ENCODE results near the gene AGGF1.

The AGGF1 gene

DNA sequence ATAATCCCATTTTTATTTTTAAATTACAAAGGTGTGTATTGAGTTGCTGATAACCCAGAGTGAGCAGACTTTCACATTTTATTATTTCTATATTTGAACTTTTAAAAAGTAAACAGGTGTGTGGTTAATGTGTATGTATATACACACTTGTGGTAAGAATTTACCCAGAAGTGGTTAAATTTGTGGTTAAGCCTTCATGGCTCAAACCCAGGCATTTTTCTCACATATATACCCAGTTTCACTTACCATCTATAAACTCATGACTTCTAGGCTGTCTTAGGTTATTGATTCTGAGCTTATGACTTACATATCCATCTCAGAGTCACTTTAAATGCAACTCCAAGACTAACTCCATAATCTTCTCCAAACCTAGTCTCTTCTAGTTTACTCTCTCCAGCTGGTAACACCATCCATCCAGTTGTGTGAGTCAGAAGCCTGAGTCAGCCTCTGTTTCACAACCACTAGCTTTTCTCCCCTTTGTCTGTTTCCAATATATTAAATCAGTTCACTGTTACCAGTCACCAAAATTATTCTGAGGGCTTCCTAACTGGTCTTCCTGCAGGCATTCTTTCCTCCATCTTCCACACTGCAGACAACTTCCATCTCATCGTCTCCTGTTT, 36.7 kb downstream of the AGGF1 start:
- Histone ChIP-seq H3K9ac (ENCODE audit: low read length) (peak overlapping the region; percentile 22), H3K9me3 (ENCODE audit: insufficient read depth, low read length) (no peaks in the 10 kb centered on the region), H2AFZ (ENCODE audit: low read depth, low read length) (no peak overlapping the region), H3K4me1 (ENCODE audit: low read length) (peaks cover 44% of the 10 kb centered on the region), H3K27me3 (ENCODE audit: low read depth, low read length) (no peaks in the 10 kb centered on the region), H3K4me3 (ENCODE audit: low read length) (peak overlapping the region; percentile 24), H4K20me1 (ENCODE audit: insufficient read depth, low read length) (no peaks in the 10 kb centered on the region), H3K79me2 (ENCODE audit: low read length) (no peaks in the 10 kb centered on the region), H3K36me3 (replicated peaks; ENCODE audit: low read depth, low read length) (peaks cover 39% of the 10 kb centered on the region), H3K27ac (ENCODE audit: low read length) (peak overlapping the region; percentile 94), H3K4me2 (ENCODE audit: low read length) (peak overlapping the region; percentile 63)
- TF ChIP-seq EZH2phosphoT487 (IDR thresholded peaks at IDR 0.05; ENCODE audit: low read depth) = no peak
- TF ChIP-seq, protein P1, sequence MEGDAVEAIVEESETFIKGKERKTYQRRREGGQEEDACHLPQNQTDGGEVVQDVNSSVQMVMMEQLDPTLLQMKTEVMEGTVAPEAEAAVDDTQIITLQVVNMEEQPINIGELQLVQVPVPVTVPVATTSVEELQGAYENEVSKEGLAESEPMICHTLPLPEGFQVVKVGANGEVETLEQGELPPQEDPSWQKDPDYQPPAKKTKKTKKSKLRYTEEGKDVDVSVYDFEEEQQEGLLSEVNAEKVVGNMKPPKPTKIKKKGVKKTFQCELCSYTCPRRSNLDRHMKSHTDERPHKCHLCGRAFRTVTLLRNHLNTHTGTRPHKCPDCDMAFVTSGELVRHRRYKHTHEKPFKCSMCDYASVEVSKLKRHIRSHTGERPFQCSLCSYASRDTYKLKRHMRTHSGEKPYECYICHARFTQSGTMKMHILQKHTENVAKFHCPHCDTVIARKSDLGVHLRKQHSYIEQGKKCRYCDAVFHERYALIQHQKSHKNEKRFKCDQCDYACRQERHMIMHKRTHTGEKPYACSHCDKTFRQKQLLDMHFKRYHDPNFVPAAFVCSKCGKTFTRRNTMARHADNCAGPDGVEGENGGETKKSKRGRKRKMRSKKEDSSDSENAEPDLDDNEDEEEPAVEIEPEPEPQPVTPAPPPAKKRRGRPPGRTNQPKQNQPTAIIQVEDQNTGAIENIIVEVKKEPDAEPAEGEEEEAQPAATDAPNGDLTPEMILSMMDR (IDR thresholded peaks at IDR 0.05; ENCODE audit: low read depth, low read length) = no peak

GRCh38 chr5:77073667-77074066, 43.5 kb downstream of the AGGF1 start:
- H3K36me3 ChIP-seq (replicated peaks; ENCODE audit: low read depth, low read length) = peaks cover 10% of the 10 kb centered on the region
- H2AFZ ChIP-seq (ENCODE audit: low read depth, low read length) = no peak overlapping the region
- peaks cover 14% of the 10 kb centered on the region for H3K4me1 ChIP-seq (ENCODE audit: low read length)
- no peak overlapping the region for H3K9ac ChIP-seq (ENCODE audit: low read length)
- H3K27me3 ChIP-seq (ENCODE audit: low read depth, low read length) = no peaks in the 10 kb centered on the region
- H4K20me1 ChIP-seq (ENCODE audit: insufficient read depth, low read length) = no peaks in the 10 kb centered on the region; the same call in 1 of the 2 replicates
- H3K4me2 ChIP-seq (ENCODE audit: low read length) = no peak overlapping the region
- TF ChIP-seq, protein P1 (IDR thresholded peaks at IDR 0.05; ENCODE audit: low read depth, low read length) = no peak
- no peak for TF ChIP-seq EZH2phosphoT487 (IDR thresholded peaks at IDR 0.05; ENCODE audit: low read depth)
- H3K27ac ChIP-seq (ENCODE audit: low read length) = no peak overlapping the region
- H3K79me2 ChIP-seq (ENCODE audit: low read length) = no peaks in the 10 kb centered on the region
- no peaks in the 10 kb centered on the region for H3K9me3 ChIP-seq (ENCODE audit: insufficient read depth, low read length)
- no peak overlapping the region for H3K4me3 ChIP-seq (ENCODE audit: low read length)

DNA sequence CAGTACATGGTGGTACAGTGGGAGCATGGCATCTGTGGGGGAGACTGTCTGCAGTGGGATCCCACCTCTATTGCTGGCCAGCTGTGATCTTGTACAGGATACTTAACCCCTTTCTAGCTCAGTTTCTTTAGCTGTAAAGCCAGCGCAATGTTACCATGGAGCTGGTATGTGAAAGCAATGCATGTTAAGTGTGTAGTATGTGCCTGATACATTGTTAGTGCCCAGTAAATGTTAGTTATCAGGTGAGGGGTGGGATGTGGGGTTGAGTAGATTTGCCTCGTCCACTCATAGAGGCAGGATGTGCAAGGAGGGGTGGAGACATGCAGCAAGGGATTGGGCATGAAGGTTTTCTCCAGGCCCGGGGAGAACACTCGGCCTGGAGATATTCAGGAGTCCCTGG, 44.5 kb downstream of the AGGF1 start:
- no peaks in the 10 kb centered on the region for H3K9me3 ChIP-seq (ENCODE audit: insufficient read depth, low read length)
- no peak overlapping the region for H3K4me2 ChIP-seq (ENCODE audit: low read length)
- no peak overlapping the region for H3K9ac ChIP-seq (ENCODE audit: low read length)
- H3K36me3 ChIP-seq (replicated peaks; ENCODE audit: low read depth, low read length) = peaks cover 2% of the 10 kb centered on the region
- no peaks in the 10 kb centered on the region; the same call in 1 of the 2 replicates for H4K20me1 ChIP-seq (ENCODE audit: insufficient read depth, low read length)
- H3K79me2 ChIP-seq (ENCODE audit: low read length) = no peaks in the 10 kb centered on the region
- H3K4me3 ChIP-seq (ENCODE audit: low read length) = no peak overlapping the region
- H3K27me3 ChIP-seq (ENCODE audit: low read depth, low read length) = no peaks in the 10 kb centered on the region
- TF ChIP-seq EZH2phosphoT487 (IDR thresholded peaks at IDR 0.05; ENCODE audit: low read depth) = no peak
- TF ChIP-seq, protein P1 (IDR thresholded peaks at IDR 0.05; ENCODE audit: low read depth, low read length) = no peak
- H3K27ac ChIP-seq (ENCODE audit: low read length) = no peak overlapping the region
- H2AFZ ChIP-seq (ENCODE audit: low read depth, low read length) = no peak overlapping the region
- peaks cover 14% of the 10 kb centered on the region for H3K4me1 ChIP-seq (ENCODE audit: low read length)

DNA sequence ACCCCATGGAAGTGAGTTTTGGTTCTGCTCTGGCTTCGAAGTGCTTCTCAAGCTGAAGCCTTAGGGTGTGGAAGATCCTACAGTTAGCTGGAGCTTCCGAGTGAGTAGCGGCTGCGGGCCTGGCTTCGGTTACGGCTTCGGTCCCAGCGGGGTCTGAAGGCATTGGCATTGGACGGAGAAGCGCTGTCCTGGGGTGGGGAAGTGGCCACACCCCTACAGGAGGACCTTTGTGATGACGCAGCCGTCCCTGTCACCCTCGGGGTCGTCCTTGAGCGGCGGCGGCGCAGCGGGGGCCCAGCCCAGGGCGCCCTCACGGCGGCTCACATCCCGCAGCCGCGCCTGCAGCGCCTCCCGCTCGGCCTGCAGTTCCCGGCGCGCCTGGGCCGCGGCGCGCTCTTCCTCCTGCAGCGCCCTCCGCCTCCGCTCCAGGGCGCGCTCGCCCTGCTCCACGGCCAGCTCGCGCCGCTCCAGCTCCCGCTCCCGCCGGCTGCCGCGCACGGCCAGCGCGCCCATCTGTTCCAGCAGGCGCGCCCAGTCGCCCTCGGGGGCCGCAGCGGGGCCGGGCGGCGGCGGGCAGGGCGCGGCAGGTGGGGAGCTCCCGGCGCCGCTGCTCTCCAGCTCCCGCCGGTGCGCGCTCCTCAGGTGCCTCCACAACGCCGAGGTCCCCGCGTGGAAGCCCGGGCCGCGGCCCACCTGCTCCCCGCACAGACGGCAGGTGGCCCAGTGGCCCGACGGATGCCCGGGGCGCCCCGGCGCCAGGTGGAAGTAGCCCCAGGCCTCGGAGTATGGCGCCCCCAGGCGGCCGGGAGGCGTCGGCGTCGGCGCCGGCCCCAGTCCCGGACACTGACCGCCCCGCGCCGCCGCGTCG, 47.0 kb downstream of the AGGF1 start:
- Histone ChIP-seq H3K4me1 (ENCODE audit: low read length) (peaks cover 14% of the 10 kb centered on the region), H4K20me1 (ENCODE audit: insufficient read depth, low read length) (no peaks in the 10 kb centered on the region; the same call in 1 of the 2 replicates), H3K4me2 (ENCODE audit: low read length) (peak overlapping the region; percentile 89), H3K9me3 (ENCODE audit: insufficient read depth, low read length) (no peaks in the 10 kb centered on the region), H3K27ac (ENCODE audit: low read length) (no peak overlapping the region), H2AFZ (ENCODE audit: low read depth, low read length) (0 out of 2 replicates have a peak overlapping the region, but pooled peaks have one; percentile 1), H3K9ac (ENCODE audit: low read length) (peak overlapping the region; percentile 57; the same call in 1 of the 2 replicates), H3K27me3 (ENCODE audit: low read depth, low read length) (no peaks in the 10 kb centered on the region), H3K79me2 (ENCODE audit: low read length) (no peaks in the 10 kb centered on the region), H3K36me3 (replicated peaks; ENCODE audit: low read depth, low read length) (peaks cover under 1% of the 10 kb centered on the region), H3K4me3 (ENCODE audit: low read length) (peak overlapping the region; percentile 82)
- TF ChIP-seq, protein P1 (IDR thresholded peaks at IDR 0.05; ENCODE audit: low read depth, low read length) = peak; percentile 63
- no peak for TF ChIP-seq EZH2phosphoT487 (IDR thresholded peaks at IDR 0.05; ENCODE audit: low read depth)
